ENCODE data around the gene MAP1A. TPM values are rescaled to one million over a fixed set of nuclear protein-coding genes. Genes with fewer than 3 reads are reported as not detected.

Gene MAP1A
- total and polyA plus RNA-seq, 2 of the 13 experiments (the other 11 are each of a cell fraction or from before 2014, with no cell fraction given): 0.01 to 0.07 TPM

DNA sequence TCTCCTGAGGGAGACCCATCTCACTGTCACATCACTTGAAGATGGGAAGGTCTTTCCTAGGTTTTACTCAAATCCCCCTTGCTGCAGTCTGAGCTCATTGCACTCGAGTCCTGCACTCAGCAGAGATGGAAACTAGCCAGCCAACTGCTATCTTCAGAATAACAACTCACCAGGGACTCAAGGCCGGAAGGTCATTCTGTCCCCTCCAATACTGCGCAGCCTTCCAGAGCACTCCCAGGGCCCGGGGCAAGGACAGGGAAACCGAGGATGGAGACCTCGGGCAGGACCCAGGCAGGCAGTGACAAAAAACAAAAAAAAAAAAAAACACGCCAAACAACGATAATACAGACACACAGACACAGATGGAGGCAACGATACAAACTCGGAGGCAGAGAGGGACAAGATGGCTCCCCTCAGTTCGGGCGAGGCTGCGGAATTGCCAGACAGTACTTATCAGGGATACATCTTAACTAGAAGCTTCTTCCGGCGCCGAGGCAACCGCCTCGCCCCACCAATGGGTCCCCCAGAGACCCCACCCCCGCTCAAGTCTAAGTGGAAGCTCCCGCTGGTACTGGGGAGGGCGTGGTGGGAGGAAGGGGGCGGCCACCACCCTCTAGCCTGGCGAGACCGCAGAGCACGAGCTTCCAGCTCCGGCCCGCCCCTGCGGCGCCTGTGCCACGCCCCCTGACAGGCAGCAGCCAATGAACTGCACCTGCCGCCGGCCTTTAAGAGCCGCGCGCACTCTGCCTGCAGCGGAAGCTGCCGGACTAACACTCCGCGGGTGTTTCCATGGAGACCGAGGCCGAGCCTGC lies 7.0 kb upstream of the MAP1A start (continued):
- TF ChIP-seq NFIB (CRISPR knock-in tag; IDR thresholded peaks at IDR 0.05; ENCODE audit: borderline replicate concordance) (no peak), KDM1A (CRISPR knock-in tag; IDR thresholded peaks at IDR 0.05) (no peak), GATAD2A (CRISPR knock-in tag; IDR thresholded peaks at IDR 0.05) (no peak), ZNF615 (CRISPR knock-in tag; IDR thresholded peaks at IDR 0.05; ENCODE audit: borderline replicate concordance) (no peak), ZIK1 (CRISPR knock-in tag; IDR thresholded peaks at IDR 0.05; ENCODE audit: borderline replicate concordance, low read depth) (no peak), RAD21 (CRISPR knock-in tag; IDR thresholded peaks at IDR 0.05) (no peak), ZNF274 (CRISPR knock-in tag; IDR thresholded peaks at IDR 0.05) (no peak), BORCS8-MEF2B (CRISPR knock-in tag; IDR thresholded peaks at IDR 0.05) (peak; percentile 60; the same call in 1 of the 2 replicates), ZNF709 (CRISPR knock-in tag; IDR thresholded peaks at IDR 0.05) (no peak), SOX6 (IDR thresholded peaks at IDR 0.05) (no peak), SOX6 (CRISPR knock-in tag; IDR thresholded peaks at IDR 0.05) (no peak; the same call in 1 of the 2 replicates)
- TF ChIP-seq, protein P1, sequence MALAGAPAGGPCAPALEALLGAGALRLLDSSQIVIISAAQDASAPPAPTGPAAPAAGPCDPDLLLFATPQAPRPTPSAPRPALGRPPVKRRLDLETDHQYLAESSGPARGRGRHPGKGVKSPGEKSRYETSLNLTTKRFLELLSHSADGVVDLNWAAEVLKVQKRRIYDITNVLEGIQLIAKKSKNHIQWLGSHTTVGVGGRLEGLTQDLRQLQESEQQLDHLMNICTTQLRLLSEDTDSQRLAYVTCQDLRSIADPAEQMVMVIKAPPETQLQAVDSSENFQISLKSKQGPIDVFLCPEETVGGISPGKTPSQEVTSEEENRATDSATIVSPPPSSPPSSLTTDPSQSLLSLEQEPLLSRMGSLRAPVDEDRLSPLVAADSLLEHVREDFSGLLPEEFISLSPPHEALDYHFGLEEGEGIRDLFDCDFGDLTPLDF (CRISPR knock-in tag; IDR thresholded peaks at IDR 0.05): no peak
- TF ChIP-seq, protein P2, sequence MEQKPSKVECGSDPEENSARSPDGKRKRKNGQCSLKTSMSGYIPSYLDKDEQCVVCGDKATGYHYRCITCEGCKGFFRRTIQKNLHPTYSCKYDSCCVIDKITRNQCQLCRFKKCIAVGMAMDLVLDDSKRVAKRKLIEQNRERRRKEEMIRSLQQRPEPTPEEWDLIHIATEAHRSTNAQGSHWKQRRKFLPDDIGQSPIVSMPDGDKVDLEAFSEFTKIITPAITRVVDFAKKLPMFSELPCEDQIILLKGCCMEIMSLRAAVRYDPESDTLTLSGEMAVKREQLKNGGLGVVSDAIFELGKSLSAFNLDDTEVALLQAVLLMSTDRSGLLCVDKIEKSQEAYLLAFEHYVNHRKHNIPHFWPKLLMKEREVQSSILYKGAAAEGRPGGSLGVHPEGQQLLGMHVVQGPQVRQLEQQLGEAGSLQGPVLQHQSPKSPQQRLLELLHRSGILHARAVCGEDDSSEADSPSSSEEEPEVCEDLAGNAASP (CRISPR knock-in tag; IDR thresholded peaks at IDR 0.05; ENCODE audit: borderline replicate concordance): peak; percentile 24; the same call in 1 of the 2 replicates
- TF ChIP-seq, protein P3, sequence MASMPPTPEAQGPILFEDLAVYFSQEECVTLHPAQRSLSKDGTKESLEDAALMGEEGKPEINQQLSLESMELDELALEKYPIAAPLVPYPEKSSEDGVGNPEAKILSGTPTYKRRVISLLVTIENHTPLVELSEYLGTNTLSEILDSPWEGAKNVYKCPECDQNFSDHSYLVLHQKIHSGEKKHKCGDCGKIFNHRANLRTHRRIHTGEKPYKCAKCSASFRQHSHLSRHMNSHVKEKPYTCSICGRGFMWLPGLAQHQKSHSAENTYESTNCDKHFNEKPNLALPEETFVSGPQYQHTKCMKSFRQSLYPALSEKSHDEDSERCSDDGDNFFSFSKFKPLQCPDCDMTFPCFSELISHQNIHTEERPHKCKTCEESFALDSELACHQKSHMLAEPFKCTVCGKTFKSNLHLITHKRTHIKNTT (CRISPR knock-in tag; IDR thresholded peaks at IDR 0.05): no peak
- TF ChIP-seq, protein P4, sequence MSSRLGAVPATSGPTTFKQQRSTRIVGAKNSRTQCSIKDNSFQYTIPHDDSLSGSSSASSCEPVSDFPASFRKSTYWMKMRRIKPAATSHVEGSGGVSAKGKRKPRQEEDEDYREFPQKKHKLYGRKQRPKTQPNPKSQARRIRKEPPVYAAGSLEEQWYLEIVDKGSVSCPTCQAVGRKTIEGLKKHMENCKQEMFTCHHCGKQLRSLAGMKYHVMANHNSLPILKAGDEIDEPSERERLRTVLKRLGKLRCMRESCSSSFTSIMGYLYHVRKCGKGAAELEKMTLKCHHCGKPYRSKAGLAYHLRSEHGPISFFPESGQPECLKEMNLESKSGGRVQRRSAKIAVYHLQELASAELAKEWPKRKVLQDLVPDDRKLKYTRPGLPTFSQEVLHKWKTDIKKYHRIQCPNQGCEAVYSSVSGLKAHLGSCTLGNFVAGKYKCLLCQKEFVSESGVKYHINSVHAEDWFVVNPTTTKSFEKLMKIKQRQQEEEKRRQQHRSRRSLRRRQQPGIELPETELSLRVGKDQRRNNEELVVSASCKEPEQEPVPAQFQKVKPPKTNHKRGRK (CRISPR knock-in tag; IDR thresholded peaks at IDR 0.05): no peak
- TF ChIP-seq, protein P5, sequence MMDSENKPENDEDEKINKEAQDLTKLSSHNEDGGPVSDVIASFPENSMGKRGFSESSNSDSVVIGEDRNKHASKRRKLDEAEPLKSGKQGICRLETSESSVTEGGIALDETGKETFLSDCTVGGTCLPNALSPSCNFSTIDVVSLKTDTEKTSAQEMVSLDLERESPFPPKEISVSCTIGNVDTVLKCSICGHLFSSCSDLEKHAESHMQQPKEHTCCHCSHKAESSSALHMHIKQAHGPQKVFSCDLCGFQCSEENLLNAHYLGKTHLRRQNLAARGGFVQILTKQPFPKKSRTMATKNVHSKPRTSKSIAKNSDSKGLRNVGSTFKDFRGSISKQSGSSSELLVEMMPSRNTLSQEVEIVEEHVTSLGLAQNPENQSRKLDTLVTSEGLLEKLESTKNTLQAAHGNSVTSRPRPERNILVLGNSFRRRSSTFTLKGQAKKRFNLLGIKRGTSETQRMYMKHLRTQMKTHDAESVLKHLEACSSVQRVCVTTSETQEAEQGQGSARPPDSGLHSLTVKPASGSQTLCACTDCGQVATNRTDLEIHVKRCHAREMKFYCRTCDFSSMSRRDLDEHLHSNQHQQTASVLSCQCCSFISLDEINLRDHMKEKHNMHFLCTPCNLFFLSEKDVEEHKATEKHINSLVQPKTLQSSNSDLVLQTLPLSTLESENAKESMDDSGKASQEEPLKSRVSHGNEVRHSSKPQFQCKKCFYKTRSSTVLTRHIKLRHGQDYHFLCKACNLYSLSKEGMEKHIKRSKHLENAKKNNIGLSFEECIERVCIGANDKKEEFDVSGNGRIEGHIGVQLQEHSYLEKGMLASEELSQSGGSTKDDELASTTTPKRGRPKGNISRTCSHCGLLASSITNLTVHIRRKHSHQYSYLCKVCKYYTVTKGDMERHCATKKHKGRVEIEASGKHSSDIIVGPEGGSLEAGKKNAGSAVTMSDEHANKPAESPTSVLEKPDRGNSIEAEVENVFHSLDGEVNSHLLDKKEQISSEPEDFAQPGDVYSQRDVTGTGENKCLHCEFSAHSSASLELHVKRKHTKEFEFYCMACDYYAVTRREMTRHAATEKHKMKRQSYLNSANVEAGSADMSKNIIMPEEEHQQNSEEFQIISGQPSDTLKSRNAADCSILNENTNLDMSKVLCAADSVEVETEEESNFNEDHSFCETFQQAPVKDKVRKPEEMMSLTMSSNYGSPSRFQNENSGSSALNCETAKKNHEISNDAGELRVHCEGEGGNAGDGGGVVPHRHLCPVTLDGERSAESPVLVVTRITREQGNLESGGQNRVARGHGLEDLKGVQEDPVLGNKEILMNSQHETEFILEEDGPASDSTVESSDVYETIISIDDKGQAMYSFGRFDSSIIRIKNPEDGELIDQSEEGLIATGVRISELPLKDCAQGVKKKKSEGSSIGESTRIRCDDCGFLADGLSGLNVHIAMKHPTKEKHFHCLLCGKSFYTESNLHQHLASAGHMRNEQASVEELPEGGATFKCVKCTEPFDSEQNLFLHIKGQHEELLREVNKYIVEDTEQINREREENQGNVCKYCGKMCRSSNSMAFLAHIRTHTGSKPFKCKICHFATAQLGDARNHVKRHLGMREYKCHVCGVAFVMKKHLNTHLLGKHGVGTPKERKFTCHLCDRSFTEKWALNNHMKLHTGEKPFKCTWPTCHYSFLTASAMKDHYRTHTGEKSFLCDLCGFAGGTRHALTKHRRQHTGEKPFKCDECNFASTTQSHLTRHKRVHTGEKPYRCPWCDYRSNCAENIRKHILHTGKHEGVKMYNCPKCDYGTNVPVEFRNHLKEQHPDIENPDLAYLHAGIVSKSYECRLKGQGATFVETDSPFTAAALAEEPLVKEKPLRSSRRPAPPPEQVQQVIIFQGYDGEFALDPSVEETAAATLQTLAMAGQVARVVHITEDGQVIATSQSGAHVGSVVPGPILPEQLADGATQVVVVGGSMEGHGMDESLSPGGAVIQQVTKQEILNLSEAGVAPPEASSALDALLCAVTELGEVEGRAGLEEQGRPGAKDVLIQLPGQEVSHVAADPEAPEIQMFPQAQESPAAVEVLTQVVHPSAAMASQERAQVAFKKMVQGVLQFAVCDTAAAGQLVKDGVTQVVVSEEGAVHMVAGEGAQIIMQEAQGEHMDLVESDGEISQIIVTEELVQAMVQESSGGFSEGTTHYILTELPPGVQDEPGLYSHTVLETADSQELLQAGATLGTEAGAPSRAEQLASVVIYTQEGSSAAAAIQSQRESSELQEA (CRISPR knock-in tag; IDR thresholded peaks at IDR 0.05; ENCODE audit: not compliant biosample characterization): no peak

Data from HepG2 (cell line).